ENCODE data around the gene SLC6A6. TPM values are rescaled to one million over a fixed set of nuclear protein-coding genes. Genes with fewer than 3 reads are reported as not detected.

Gene SLC6A6
- total and polyA plus RNA-seq, 10 donors, result 3.4 to 150 (median 104) TPM

GRCh38 chr3:14397531-14397930 lies 4.9 kb upstream of the SLC6A6 start:
- Histone ChIP-seq H3K27me3 (replicated peaks in 1 of 7) (no peaks in the 10 kb centered on the region), H3K27ac (peak overlapping the region in 4 of 8 donors; percentile 34 to 63 (median 46)), H3K4me1 (peaks cover 0 to 60% (median 26%) of the 10 kb centered on the region in 6 donors), H3K36me3 (no peaks in the 10 kb centered on the region), H3K4me3 (no peak overlapping the region), H3K9me3 (no peaks in the 10 kb centered on the region)
- intact Hi-C loops (cut with DNase I; ENCODE audit: low total_unique reads), result no loop called here
- no peak for DNase-seq
- WGBS, 5 donors, result 32 to 67% (median 56%) methylated on average over 2 to 3 of the region's 3 CpGs
- TF ChIP-seq POLR2A (IDR thresholded peaks at IDR 0.05) (no peak), POLR2AphosphoS5 (IDR thresholded peaks at IDR 0.05) (peak in 1 of 3 donors; percentile 42)

- no peaks in the 10 kb centered on the region for H3K36me3 ChIP-seq
- H3K27me3 ChIP-seq (replicated peaks in 1 of 7), result no peaks in the 10 kb centered on the region
- peak overlapping the region in 3 of 8 donors; percentile 41 to 63 (median 51) for H3K27ac ChIP-seq
- no peak overlapping the region for H3K4me3 ChIP-seq
- H3K4me1 ChIP-seq, result peaks cover 0 to 57% (median 27%) of the 10 kb centered on the region in 6 donors
- WGBS, 5 donors, result 78 to 92% (median 85%) methylated on average over 14 of the region's 14 CpGs
- DNase-seq, result no peak
- intact Hi-C loops (cut with DNase I; ENCODE audit: low total_unique reads), result no loop called here
- no peak for TF ChIP-seq POLR2AphosphoS5 (IDR thresholded peaks at IDR 0.05)
- TF ChIP-seq, protein P1, sequence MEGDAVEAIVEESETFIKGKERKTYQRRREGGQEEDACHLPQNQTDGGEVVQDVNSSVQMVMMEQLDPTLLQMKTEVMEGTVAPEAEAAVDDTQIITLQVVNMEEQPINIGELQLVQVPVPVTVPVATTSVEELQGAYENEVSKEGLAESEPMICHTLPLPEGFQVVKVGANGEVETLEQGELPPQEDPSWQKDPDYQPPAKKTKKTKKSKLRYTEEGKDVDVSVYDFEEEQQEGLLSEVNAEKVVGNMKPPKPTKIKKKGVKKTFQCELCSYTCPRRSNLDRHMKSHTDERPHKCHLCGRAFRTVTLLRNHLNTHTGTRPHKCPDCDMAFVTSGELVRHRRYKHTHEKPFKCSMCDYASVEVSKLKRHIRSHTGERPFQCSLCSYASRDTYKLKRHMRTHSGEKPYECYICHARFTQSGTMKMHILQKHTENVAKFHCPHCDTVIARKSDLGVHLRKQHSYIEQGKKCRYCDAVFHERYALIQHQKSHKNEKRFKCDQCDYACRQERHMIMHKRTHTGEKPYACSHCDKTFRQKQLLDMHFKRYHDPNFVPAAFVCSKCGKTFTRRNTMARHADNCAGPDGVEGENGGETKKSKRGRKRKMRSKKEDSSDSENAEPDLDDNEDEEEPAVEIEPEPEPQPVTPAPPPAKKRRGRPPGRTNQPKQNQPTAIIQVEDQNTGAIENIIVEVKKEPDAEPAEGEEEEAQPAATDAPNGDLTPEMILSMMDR (IDR thresholded peaks at IDR 0.05 in 8 of 11, conservative IDR thresholded peaks at IDR 0.05 in 3 of 11), result no peak
- no peak for TF ChIP-seq POLR2A (IDR thresholded peaks at IDR 0.05)
- no peaks in the 10 kb centered on the region for H3K9me3 ChIP-seq
Measured at GRCh38 chr3:14397940-14398796, 4.2 kb upstream of the SLC6A6 start.

DNA sequence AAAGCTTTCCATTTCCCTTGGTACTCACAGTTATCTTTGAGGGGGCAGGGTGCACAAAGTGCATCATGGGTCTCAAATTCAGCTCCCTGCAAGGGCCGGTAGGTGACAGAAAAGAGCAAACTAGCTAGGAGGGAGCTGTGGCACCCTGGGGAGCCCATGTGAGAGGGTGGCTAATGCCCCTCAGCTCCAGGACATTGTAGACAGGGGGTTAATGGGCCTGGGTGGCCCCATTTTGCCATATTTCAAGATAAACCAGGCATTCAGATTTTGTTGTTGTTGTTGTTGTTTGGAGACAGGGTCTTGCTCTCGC lies 3.7 kb upstream of the SLC6A6 start:
- intact Hi-C loops (cut with DNase I; ENCODE audit: low total_unique reads), result no loop called here
- no peak for DNase-seq
- Histone ChIP-seq H3K4me1 (peaks cover 2 to 61% (median 32%) of the 10 kb centered on the region in 6 donors), H3K9me3 (no peaks in the 10 kb centered on the region), H3K4me3 (no peak overlapping the region), H3K36me3 (no peaks in the 10 kb centered on the region), H3K27ac (no peak overlapping the region), H3K27me3 (replicated peaks in 1 of 7) (no peaks in the 10 kb centered on the region)
- 75 to 88% (median 85%) methylated on average over 2 of the region's 2 CpGs for WGBS, 5 donors
- TF ChIP-seq, protein P1 (IDR thresholded peaks at IDR 0.05 in 8 of 11, conservative IDR thresholded peaks at IDR 0.05 in 3 of 11), result no peak
- TF ChIP-seq POLR2AphosphoS5 (IDR thresholded peaks at IDR 0.05) (no peak), POLR2A (IDR thresholded peaks at IDR 0.05) (no peak)

DNA sequence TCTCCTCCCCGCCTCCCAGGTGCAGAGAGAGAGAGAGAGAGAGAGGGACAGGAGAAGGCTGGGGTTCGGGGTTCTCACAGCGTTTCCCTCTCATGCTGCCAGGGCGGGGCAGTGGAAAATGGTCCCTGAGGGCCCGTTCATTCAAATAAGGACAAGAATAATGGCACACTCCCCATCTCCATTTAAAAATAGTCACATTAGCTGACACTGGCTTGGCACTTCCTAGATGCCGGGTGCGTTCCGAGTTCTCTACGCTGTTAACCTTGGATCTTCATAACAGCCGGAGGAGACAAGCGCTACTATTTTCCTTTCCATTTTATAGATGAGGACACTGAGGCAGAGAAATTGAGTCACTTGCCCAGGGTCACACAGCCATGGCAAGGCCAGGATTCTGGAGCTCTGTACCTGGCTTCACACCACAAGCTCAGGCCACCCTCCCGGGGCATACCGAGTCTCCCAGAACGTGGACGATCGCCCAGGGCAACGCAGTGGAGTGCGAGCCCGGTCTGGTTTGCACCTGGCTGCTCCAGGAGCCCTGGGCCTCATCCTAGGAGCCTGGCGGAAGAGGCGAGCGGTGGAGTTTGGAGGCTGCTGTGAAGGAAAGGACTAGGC lies 608 bp upstream of the SLC6A6 start:
- 48 to 77% (median 51%) methylated on average over 15 to 22 of the region's 22 CpGs for WGBS, 5 donors
- peak overlapping the region in 7 of 8 donors; percentile 72 to 92 (median 85) for H3K4me3 ChIP-seq
- peaks cover 0 to 8% (median 0%) of the 10 kb centered on the region in 6 donors for H3K36me3 ChIP-seq
- peaks cover 29 to 90% (median 62%) of the 10 kb centered on the region in 6 donors for H3K4me1 ChIP-seq
- peak overlapping the region; percentile 39 to 100 (median 98) for H3K27ac ChIP-seq
- H3K9me3 ChIP-seq, result no peaks in the 10 kb centered on the region
- no peak for DNase-seq
- intact Hi-C loops (cut with DNase I; ENCODE audit: low total_unique reads), result loop anchor here (10.0 kb wide), 1 partner anchor 53 kb away; no protein-coding TSS in a partner anchor
- TF ChIP-seq POLR2AphosphoS5 (IDR thresholded peaks at IDR 0.05), result no peak
- TF ChIP-seq, protein P1 (IDR thresholded peaks at IDR 0.05 in 8 of 11, conservative IDR thresholded peaks at IDR 0.05 in 3 of 11), result peak in 1 of 11 experiments; percentile 61
- H3K27me3 ChIP-seq (replicated peaks in 1 of 7), result no peaks in the 10 kb centered on the region

All from spleen (tissue), 11 donors.